GM19324 (cell line): Measurements from ENCODE around the gene GRID2IP.
"Not testable (repeated sequence)": the region's sequence is repeated elsewhere in the genome, so short reads cannot be mapped to it uniquely, and the experiment has no call there.

Experiments used
- ATAC-seq: cut with Tn5 transposase; IDR thresholded peaks from one replicate; pipeline ENCODE4 v1.9.1; 2021; ENCODE audit warnings: mild to moderate bottlenecking, moderate library complexity; ENCODE audit not compliant: unreplicated experiment, low FRiP score

GRID2IP gene

GRCh38 chr7:6551016-6551511, at the start of gene GRID2IP:
Gene GRID2IP (minus strand): TSS chr7:6551461. CDS start chr7:6551436, 25 bp downstream.
- no peak for ATAC-seq

- ATAC-seq: no peak
Measured at GRCh38 chr7:6600093-6600492, 48.8 kb upstream of the GRID2IP start.

- no peak for ATAC-seq
Measured at GRCh38 chr7:6590645-6591110, 39.4 kb upstream of the GRID2IP start.

DNA sequence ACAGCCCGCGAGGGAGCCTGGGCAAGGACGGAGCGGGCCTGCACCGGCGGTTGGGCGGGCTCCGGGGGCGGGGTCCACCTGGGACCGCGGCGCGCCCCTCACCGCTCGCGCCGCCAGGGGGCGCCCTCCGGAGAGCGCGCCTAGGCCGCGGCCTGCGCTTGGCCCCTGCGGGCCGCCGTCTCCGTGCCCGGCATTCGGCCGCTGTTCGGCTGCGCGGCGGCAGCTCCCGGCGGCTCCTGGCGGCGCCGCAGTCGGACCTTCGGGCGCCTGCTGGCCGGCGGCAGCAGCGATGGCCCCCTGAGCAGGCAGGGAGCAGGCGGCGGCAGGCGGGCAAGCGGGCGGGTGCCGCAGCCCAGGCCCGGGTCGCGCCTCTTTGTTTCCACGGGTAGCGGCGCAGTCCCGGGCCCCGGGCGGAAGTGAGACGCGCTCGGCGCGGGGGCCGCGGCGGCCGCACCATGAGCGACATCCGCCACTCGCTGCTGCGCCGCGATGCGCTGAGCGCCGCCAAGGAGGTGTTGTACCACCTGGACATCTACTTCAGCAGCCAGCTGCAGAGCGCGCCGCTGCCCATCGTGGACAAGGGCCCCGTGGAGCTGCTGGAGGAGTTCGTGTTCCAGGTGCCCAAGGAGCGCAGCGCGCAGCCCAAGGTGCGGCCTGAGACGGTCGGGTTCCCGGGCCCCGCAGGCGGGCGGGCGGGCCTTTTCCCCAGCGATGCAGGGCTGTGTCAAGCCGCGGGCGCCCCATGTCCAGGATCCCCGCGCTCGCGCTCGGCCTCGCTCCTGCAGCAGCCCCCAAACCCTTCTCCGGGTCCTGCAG, 38.8 kb upstream of the GRID2IP start, which contains the start of gene INTS15:
Gene INTS15 (plus strand): TSS at position 193 of the 816 bp plus-strand sequence. CDS start 263 bp downstream, at position 456.
- ATAC-seq: peak; percentile 94

GRCh38 chr7:6589151-6589828, 38.0 kb upstream of the GRID2IP start:
- ATAC-seq: no peak

DNA sequence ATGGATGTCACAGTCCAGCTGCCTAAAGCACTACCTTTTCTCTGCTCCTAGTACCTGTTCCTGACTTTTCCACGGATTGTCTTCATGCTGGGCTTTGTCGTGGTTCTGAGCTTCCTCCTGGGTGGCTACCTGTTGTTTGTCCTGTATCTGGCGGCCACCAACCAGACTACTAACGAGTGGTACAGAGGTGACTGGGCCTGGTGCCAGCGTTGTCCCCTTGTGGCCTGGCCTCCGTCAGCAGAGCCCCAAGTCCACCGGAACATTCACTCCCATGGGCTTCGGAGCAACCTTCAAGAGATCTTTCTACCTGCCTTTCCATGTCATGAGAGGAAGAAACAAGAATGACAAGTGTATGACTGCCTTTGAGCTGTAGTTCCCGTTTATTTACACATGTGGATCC, 37.3 kb upstream of the GRID2IP start:
- no peak for ATAC-seq

- not testable (repeated sequence) for ATAC-seq
Measured at GRCh38 chr7:6585746-6586432, 34.6 kb upstream of the GRID2IP start.

DNA sequence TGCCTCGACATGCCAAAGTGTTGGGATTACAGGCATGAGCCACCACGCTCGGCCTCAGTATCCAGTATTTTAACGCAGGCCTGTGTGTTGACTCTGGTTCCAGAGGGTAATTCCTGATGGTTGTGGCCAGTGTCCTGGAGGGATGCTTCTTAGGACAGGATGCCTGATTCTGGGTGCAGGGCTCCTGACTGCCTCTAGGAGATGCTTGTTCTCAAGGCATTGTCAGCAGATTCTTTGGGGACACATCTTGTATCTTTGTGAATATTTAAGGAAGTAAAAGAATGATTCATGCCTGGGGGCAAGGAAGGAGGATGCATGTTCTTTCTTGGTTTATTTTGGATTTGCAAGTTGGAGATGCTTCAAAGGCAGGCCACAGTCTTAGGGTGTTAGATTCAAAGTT, 28.2 kb upstream of the GRID2IP start:
- no peak for ATAC-seq

GRCh38 chr7:6578114-6579084, 27.1 kb upstream of the GRID2IP start:
- no peak for ATAC-seq

- peak; percentile 97 for ATAC-seq
Measured at GRCh38 chr7:6577369-6578113, 26.3 kb upstream of the GRID2IP start, which contains the start of gene ZDHHC4. Gene ZDHHC4 (plus strand): TSS chr7:6577454. CDS start chr7:6580562, 3,108 bp downstream.

DNA sequence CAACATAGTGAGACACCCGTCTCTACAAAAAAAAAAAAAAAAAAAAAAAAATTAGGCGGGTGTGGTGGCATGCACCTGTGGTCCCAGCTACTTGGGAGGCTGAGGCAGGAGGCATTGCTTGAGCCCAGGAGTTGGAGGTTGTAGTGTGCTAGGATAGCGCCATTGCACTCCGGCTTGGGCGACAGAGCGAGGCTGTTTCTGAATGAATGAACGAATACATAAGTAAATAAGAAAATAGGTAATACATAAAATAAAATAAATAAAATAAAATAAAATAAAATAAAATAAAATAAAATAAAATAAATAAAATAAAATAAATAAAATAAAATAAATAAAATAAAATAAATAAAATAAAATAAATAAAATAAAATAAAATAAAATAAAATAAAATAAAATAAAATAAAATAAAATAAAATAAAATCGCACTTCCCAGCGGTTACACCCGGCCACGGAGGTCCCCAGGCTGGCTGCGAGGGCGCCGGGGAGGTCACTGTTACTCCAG, 25.7 kb upstream of the GRID2IP start:
- not testable (repeated sequence) for ATAC-seq

GRCh38 chr7:6576024-6576866, 25.0 kb upstream of the GRID2IP start:
- ATAC-seq: no peak

DNA sequence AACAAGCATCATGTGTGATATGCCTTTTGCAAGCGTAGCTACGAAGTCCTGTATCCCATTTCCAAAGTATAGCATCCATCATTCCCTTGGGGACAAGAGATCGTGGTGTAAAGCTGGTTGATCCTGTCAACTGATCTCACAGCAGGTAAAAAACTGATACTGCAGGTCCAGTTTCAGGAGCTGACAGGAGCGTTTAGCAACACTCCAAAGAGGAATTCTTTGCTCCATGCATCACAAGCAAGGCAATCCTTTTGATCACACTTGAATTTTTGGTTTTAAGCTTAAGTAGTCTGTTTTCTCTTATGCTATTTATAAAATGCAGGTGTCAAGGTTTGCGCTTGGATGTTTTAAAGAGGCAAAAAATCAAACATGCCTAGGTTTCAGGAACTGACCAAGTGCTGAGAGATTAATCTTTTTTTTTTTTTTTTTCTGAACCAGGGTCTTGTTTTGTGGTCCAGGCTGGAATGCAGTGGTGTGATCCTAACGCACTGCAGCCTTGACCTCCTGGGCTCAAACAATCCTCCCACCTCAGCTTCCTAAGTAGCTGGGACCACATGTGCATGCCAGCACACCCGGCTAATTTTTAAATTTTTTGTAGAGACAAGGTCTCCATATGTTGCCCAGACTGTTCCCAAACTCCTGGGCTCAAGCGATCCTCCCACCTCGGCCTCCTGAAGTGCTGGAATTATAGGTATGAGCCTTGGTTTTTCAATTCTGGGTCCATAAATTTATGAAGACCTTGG, 24.2 kb upstream of the GRID2IP start:
- ATAC-seq: no peak

GRCh38 chr7:6571160-6571779, 20.0 kb upstream of the GRID2IP start:
- ATAC-seq: no peak

DNA sequence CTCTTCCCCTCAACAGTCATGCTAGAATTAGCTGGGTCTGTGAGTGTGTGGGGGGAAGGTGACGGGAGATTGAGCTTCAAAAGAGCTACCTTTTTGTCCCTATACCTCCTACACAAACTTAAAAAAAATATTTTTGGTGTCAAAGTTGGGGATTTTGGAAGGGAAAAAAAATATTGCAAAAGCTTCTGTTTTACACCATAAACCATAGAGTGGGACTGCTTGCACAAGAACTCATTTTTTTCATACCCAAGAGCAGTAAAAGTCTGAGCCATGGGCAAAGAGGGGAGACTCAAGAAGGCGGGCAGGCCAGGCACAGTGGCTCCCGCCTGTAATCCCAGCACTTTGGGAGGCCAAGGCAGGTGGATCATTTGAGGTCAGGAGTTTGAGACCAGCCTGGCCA, 16.6 kb upstream of the GRID2IP start:
- no peak for ATAC-seq

GRCh38 chr7:6565655-6566054, 14.4 kb upstream of the GRID2IP start:
- ATAC-seq: no peak
